GM12891 (cell line): ENCODE measurements around the gene MYO5B.

Experiments
- POLR2A ChIP-seq: IDR thresholded peaks from 2 replicates; pipeline ENCODE4 v1.6.1; 2011; ENCODE audit warnings: low read depth, low read length, control low read depth
- POLR2AphosphoS5 ChIP-seq: IDR thresholded peaks from 2 replicates; pipeline ENCODE4 v1.6.1; 2011; ENCODE audit warnings: low read depth, low read length, control low read depth
- TAF1 ChIP-seq: IDR thresholded peaks from 2 replicates; pipeline ENCODE4 v1.6.1; 2011; ENCODE audit warnings: low read depth, low read length, control low read depth

DNA sequence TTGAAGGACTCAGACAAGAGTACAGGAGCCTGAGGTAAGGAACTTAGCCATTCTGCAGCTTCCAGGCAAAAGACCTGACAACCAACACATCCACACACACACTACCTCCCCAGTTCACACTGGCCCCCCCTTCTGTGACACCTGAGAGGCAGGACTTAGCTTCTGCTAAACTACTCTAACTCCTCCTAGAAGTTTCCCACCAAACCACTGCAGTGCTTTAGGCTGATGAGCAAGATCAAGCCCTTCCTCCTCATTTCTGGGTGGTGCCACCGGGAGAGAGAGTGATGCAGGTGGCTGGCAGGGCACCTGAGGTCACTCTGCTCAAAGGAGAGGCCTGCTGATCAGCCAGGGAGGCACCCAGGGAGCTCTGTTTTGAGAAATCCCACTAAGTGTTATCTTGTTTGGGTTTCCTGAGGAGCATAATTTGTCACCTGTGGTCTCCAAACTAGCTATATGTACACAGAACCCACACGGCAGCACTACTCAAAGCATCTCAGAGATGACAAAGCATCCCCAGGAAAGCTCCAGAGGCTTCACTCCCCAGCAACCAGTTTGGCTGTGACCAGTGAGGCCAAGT is 188.4 kb downstream of the MYO5B start:
- no peak for TF ChIP-seq POLR2AphosphoS5
- no peak for TF ChIP-seq POLR2A
- TF ChIP-seq TAF1 = no peak
